DND-41 (cell line): Measurements from ENCODE around the gene ADIRF.

ENCODE experiments used
- EZH2 ChIP-seq: IDR thresholded peaks from 3 replicates; pipeline ENCODE4 v1.6.1; 2012; ENCODE audit warnings: borderline replicate concordance, low read depth, mild to moderate bottlenecking, moderate library complexity, low read length, inconsistent platforms; ENCODE audit not compliant: severe bottlenecking
- TF ChIP-seq, protein P1 (sequence below): IDR thresholded peaks from 2 replicates; pipeline ENCODE4 v1.5.1; 2012; ENCODE audit warnings: borderline replicate concordance, low read length, moderate library complexity, mild to moderate bottlenecking; ENCODE audit not compliant: poor library complexity, severe bottlenecking; ENCODE audit errors: extremely low read depth

- TF ChIP-seq, protein P1, sequence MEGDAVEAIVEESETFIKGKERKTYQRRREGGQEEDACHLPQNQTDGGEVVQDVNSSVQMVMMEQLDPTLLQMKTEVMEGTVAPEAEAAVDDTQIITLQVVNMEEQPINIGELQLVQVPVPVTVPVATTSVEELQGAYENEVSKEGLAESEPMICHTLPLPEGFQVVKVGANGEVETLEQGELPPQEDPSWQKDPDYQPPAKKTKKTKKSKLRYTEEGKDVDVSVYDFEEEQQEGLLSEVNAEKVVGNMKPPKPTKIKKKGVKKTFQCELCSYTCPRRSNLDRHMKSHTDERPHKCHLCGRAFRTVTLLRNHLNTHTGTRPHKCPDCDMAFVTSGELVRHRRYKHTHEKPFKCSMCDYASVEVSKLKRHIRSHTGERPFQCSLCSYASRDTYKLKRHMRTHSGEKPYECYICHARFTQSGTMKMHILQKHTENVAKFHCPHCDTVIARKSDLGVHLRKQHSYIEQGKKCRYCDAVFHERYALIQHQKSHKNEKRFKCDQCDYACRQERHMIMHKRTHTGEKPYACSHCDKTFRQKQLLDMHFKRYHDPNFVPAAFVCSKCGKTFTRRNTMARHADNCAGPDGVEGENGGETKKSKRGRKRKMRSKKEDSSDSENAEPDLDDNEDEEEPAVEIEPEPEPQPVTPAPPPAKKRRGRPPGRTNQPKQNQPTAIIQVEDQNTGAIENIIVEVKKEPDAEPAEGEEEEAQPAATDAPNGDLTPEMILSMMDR = no peak
- no peak for TF ChIP-seq EZH2
Measured at GRCh38 chr10:86964061-86964846, 4.0 kb upstream of the ADIRF start.
